Activated CD4-positive, CD25-positive, alpha-beta regulatory T cell treated with anti-CD3 and anti-CD28 coated beads, Interleukin-2, amount 50 U/mL, for 72 hours (primary cell): ENCODE measurements around the gene ECT2L.

Experiments used
- DNase-seq: peaks from one replicate; pipeline ENCODE4 v3.0.0; 2021

Gene ECT2L

GRCh38 chr6:138806889-138807288 is 11.0 kb downstream of the ECT2L start:
- no peak for DNase-seq

DNA sequence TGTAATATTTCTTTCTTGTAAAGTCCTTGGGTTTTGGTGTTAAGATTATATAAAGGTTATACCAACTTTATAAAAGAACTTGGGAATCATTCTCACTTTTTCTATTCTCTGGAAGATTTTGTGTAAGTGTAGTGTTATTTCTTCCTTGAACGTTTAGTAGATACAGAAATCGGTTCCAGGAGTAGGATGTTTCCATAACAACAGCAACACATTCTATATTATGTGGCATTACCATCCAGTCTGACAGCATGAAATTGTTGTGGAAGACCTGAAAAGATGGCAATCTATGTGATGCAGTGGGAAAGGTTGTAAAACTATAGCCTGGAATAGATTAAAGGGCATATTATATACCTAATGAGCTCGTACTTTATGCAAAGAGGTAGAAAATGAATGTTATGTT is 13.8 kb downstream of the ECT2L start:
- no peak for DNase-seq

- DNase-seq = no peak
Measured at GRCh38 chr6:138811866-138812265, 16.0 kb downstream of the ECT2L start.

GRCh38 chr6:138814179-138814834 is 18.4 kb downstream of the ECT2L start:
- DNase-seq = no peak

GRCh38 chr6:138815221-138815620 is 19.3 kb downstream of the ECT2L start:
- DNase-seq = no peak

GRCh38 chr6:138815797-138816528 is 20.1 kb downstream of the ECT2L start:
- no peak for DNase-seq

GRCh38 chr6:138817799-138818198 is 21.9 kb downstream of the ECT2L start:
- DNase-seq = no peak

- no peak for DNase-seq
Measured at GRCh38 chr6:138818496-138819194, 22.8 kb downstream of the ECT2L start.

GRCh38 chr6:138821519-138821918 is 25.6 kb downstream of the ECT2L start:
- no peak for DNase-seq

- no peak for DNase-seq
Measured at GRCh38 chr6:138824482-138825144, 28.7 kb downstream of the ECT2L start.

DNA sequence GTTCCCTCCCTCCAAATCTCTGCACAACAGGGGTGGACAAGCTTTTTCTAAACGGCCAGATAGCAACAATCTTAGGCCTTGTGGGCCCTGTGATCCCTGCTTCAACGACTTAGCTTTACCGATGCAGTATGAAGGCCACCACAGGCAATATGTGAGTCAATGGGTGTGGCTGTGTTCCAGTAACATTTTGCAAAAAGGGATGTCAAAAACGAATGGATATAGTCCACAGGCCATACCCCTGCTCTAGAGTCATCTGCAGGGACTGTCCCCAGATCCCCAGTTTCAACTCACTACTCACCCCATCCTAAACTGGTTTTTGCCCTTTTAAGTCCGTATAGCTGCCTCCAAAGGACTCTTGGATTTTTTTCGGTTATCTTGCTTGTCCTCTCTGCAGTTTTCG is 34.4 kb downstream of the ECT2L start:
- DNase-seq = no peak

GRCh38 chr6:138832182-138832581 is 36.3 kb downstream of the ECT2L start:
- DNase-seq = no peak

GRCh38 chr6:138833816-138834539 is 38.1 kb downstream of the ECT2L start:
- no peak for DNase-seq

DNA sequence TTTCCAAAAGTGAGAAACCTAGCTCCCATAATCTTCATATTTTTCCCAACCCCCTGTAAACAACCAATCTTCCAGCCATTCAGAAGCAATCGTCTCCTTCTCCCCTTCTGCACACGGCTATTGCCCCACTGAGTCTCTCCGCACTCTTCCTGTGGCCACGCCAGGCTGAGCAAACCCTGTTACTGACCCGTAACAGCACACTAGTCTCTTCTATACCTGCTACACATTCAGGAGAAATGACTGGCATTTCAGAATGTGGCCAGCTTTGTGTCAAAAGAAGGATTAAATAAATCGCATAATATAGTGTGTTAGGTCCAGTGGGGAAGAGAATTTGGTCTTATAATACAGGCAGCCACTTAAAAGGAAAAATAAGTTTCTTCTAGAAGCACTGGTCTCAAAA is 41.4 kb downstream of the ECT2L start:
- DNase-seq = no peak

- DNase-seq = no peak
Measured at GRCh38 chr6:138844192-138844591, 48.3 kb downstream of the ECT2L start.

DNA sequence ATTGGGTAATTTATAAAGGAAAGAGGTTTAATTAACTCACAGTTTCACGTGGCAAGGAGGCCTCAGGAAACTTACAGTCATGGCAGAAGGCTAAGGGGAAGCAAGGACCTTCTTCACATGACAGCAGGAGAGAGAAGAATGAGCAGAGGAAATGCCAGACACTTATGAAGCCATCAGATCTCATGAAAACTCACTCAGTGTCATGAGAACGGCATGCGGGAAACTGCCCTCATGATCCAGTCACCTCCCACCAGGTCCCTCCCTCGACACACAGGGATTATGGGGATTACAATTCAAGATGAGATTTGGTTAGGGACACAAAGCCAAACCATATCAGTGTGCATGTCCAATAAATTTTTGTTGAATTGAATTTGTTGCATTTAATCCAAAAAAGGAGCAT is 52.0 kb downstream of the ECT2L start:
- DNase-seq = no peak

DNA sequence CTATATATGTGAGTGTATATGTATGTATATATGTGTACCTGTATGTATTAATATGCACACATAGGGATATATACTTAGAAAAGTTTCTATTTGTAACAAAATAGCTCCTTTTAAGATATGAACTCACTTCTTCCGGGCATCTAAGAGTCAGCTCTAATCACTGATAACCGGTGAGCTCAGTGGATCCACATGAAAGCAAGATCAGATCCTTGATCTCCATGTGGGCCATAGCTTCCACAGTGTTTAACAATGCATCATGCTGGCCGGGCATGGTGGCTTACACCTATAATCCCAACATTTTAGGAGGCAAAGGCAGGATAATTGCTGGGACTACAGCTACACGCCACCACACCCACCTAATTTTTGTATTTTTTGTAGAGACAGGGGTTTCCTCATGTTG is 52.6 kb downstream of the ECT2L start:
- no peak for DNase-seq

- DNase-seq = no peak
Measured at GRCh38 chr6:138849791-138850190, 53.9 kb downstream of the ECT2L start.

DNA sequence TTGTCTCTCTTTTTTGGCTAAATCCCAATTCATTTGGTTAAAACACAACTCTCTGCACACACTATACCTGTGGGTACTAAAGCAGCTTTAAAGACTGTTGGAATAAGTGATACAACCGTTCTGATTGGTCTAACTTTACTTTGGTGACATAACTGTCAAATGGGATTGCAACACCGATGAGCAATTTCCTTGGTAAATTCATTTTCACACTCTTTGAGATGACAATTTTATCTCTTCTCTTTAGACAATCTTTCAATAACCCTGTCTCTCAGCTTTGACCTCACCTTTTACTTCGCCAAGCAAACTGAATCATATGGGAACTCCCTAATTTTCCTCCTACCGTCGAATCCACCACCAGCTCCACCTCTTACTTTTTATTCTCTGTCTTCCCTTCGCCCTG is 60.8 kb downstream of the ECT2L start:
- no peak for DNase-seq

DNA sequence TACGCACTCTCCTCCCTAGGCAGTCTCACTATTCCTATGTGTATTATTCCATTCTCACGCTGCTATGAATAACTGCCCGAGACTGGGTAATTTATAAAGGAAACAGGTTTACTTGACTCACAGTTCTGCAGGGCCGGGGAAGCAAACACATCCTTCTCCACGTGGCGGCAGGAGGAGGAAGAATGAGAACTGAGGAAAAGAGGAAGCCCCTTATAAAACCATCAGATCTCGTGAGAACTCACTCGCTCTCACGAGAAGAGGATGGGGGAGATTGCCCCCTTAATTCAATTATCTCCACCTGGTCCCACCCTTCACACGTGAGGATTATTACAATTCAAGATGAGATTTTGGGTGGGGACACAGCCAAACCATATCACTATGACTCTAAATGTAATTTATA is 61.9 kb downstream of the ECT2L start:
- DNase-seq = no peak

GRCh38 chr6:138862456-138862855 is 66.6 kb downstream of the ECT2L start:
- DNase-seq = no peak

GRCh38 chr6:138863321-138863720 is 67.4 kb downstream of the ECT2L start:
- no peak for DNase-seq

- no peak for DNase-seq
Measured at GRCh38 chr6:138864343-138864890, 68.5 kb downstream of the ECT2L start.
